ENCODE results near the gene ELK3.

The ELK3 gene

GRCh38 chr12:96166765-96167164, 27.4 kb upstream of the ELK3 start:
- H3K9ac ChIP-seq (ENCODE audit: low read depth, low read length): no peak overlapping the region
- no peak overlapping the region for H3K4me3 ChIP-seq (ENCODE audit: low read length)
- no peaks in the 10 kb centered on the region for H3K27me3 ChIP-seq (ENCODE audit: insufficient read depth, low read length)
- no peak overlapping the region for H3K27ac ChIP-seq (ENCODE audit: low read depth, low read length)
- peaks cover 3% of the 10 kb centered on the region; the same call in 1 of the 2 replicates for H3K4me1 ChIP-seq (ENCODE audit: insufficient read depth, low read length)
- no peaks in the 10 kb centered on the region for H3K9me3 ChIP-seq (ENCODE audit: insufficient read depth, low read depth, low read length)
- 95% methylated on average over 2 of the region's 2 CpGs for WGBS
- no peaks in the 10 kb centered on the region for H3K36me3 ChIP-seq (ENCODE audit: insufficient read depth, low read length)

- H3K4me1 ChIP-seq (ENCODE audit: insufficient read depth, low read length): peaks cover 3% of the 10 kb centered on the region; the same call in 1 of the 2 replicates
- no peaks in the 10 kb centered on the region for H3K27me3 ChIP-seq (ENCODE audit: insufficient read depth, low read length)
- no peaks in the 10 kb centered on the region for H3K9me3 ChIP-seq (ENCODE audit: insufficient read depth, low read depth, low read length)
- H3K36me3 ChIP-seq (ENCODE audit: insufficient read depth, low read length): no peaks in the 10 kb centered on the region
- no peak overlapping the region for H3K27ac ChIP-seq (ENCODE audit: low read depth, low read length)
- no peak overlapping the region for H3K9ac ChIP-seq (ENCODE audit: low read depth, low read length)
- 91% methylated on average over 1 of the region's 1 CpG for WGBS
- H3K4me3 ChIP-seq (ENCODE audit: low read length): no peak overlapping the region
Observed at GRCh38 chr12:96167492-96167891, 26.7 kb upstream of the ELK3 start.

- no peaks in the 10 kb centered on the region for H3K9me3 ChIP-seq (ENCODE audit: insufficient read depth, low read depth, low read length)
- H3K36me3 ChIP-seq (ENCODE audit: insufficient read depth, low read length): no peaks in the 10 kb centered on the region
- no peak overlapping the region for H3K4me3 ChIP-seq (ENCODE audit: low read length)
- H3K27me3 ChIP-seq (ENCODE audit: insufficient read depth, low read length): no peaks in the 10 kb centered on the region
- 93% methylated on average over 9 of the region's 9 CpGs for WGBS
- H3K27ac ChIP-seq (ENCODE audit: low read depth, low read length): no peak overlapping the region
- H3K4me1 ChIP-seq (ENCODE audit: insufficient read depth, low read length): no peaks in the 10 kb centered on the region
- no peak overlapping the region for H3K9ac ChIP-seq (ENCODE audit: low read depth, low read length)
Observed at GRCh38 chr12:96170328-96170727, 23.8 kb upstream of the ELK3 start.

- Histone ChIP-seq H3K36me3 (ENCODE audit: insufficient read depth, low read length) (no peaks in the 10 kb centered on the region), H3K9me3 (ENCODE audit: insufficient read depth, low read depth, low read length) (no peaks in the 10 kb centered on the region), H3K4me3 (ENCODE audit: low read length) (no peak overlapping the region), H3K27me3 (ENCODE audit: insufficient read depth, low read length) (no peaks in the 10 kb centered on the region), H3K9ac (ENCODE audit: low read depth, low read length) (no peak overlapping the region), H3K27ac (ENCODE audit: low read depth, low read length) (no peak overlapping the region), H3K4me1 (ENCODE audit: insufficient read depth, low read length) (no peaks in the 10 kb centered on the region)
- 95% methylated on average over 5 of the region's 5 CpGs for WGBS
Observed at GRCh38 chr12:96170762-96171161, 23.4 kb upstream of the ELK3 start.

- H3K27me3 ChIP-seq (ENCODE audit: insufficient read depth, low read length): no peaks in the 10 kb centered on the region
- WGBS: 96% methylated on average over 3 of the region's 3 CpGs
- H3K27ac ChIP-seq (ENCODE audit: low read depth, low read length): no peak overlapping the region
- no peak overlapping the region for H3K4me3 ChIP-seq (ENCODE audit: low read length)
- H3K4me1 ChIP-seq (ENCODE audit: insufficient read depth, low read length): no peaks in the 10 kb centered on the region
- no peak overlapping the region for H3K9ac ChIP-seq (ENCODE audit: low read depth, low read length)
- 0 out of 2 replicates have a peak, but pooled peaks cover 5% of the 10 kb centered on the region for H3K9me3 ChIP-seq (ENCODE audit: insufficient read depth, low read depth, low read length)
- no peaks in the 10 kb centered on the region for H3K36me3 ChIP-seq (ENCODE audit: insufficient read depth, low read length)
Observed at GRCh38 chr12:96171905-96172304, 22.3 kb upstream of the ELK3 start.

- H3K9me3 ChIP-seq (ENCODE audit: insufficient read depth, low read depth, low read length): 0 out of 2 replicates have a peak, but pooled peaks cover 5% of the 10 kb centered on the region
- WGBS: 90% methylated on average over 4 of the region's 4 CpGs
- no peaks in the 10 kb centered on the region for H3K4me1 ChIP-seq (ENCODE audit: insufficient read depth, low read length)
- no peaks in the 10 kb centered on the region for H3K36me3 ChIP-seq (ENCODE audit: insufficient read depth, low read length)
- H3K9ac ChIP-seq (ENCODE audit: low read depth, low read length): no peak overlapping the region
- H3K27me3 ChIP-seq (ENCODE audit: insufficient read depth, low read length): no peaks in the 10 kb centered on the region
- no peak overlapping the region for H3K4me3 ChIP-seq (ENCODE audit: low read length)
- no peak overlapping the region for H3K27ac ChIP-seq (ENCODE audit: low read depth, low read length)
Observed at GRCh38 chr12:96172981-96173380, 21.2 kb upstream of the ELK3 start.

GRCh38 chr12:96176575-96176974, 17.6 kb upstream of the ELK3 start:
- Histone ChIP-seq H3K27me3 (ENCODE audit: insufficient read depth, low read length) (no peaks in the 10 kb centered on the region), H3K36me3 (ENCODE audit: insufficient read depth, low read length) (no peaks in the 10 kb centered on the region), H3K4me3 (ENCODE audit: low read length) (no peak overlapping the region), H3K4me1 (ENCODE audit: insufficient read depth, low read length) (no peaks in the 10 kb centered on the region), H3K9ac (ENCODE audit: low read depth, low read length) (no peak overlapping the region), H3K9me3 (ENCODE audit: insufficient read depth, low read depth, low read length) (0 out of 2 replicates have a peak, but pooled peaks cover 5% of the 10 kb centered on the region), H3K27ac (ENCODE audit: low read depth, low read length) (no peak overlapping the region)
- 100% methylated on average over 1 of the region's 1 CpG for WGBS

- H3K27ac ChIP-seq (ENCODE audit: low read depth, low read length): no peak overlapping the region
- WGBS: 93% methylated on average over 1 of the region's 1 CpG
Observed at GRCh38 chr12:96177013-96177412, 17.2 kb upstream of the ELK3 start.

GRCh38 chr12:96183734-96184370, 10.3 kb upstream of the ELK3 start:
- Histone ChIP-seq H3K9ac (ENCODE audit: low read depth, low read length) (no peak overlapping the region), H3K4me3 (ENCODE audit: low read length) (no peak overlapping the region), H3K9me3 (ENCODE audit: insufficient read depth, low read depth, low read length) (no peaks in the 10 kb centered on the region), H3K27ac (ENCODE audit: low read depth, low read length) (no peak overlapping the region), H3K36me3 (ENCODE audit: insufficient read depth, low read length) (no peaks in the 10 kb centered on the region), H3K4me1 (ENCODE audit: insufficient read depth, low read length) (no peaks in the 10 kb centered on the region), H3K27me3 (ENCODE audit: insufficient read depth, low read length) (no peaks in the 10 kb centered on the region)
- WGBS: 92% methylated on average over 4 of the region's 4 CpGs

More at GRCh38 chr12:96177013-96177412, 17.2 kb upstream of the ELK3 start:
- Histone ChIP-seq H3K36me3 (ENCODE audit: insufficient read depth, low read length) (no peaks in the 10 kb centered on the region), H3K9ac (ENCODE audit: low read depth, low read length) (no peak overlapping the region), H3K9me3 (ENCODE audit: insufficient read depth, low read depth, low read length) (0 out of 2 replicates have a peak, but pooled peaks cover 5% of the 10 kb centered on the region), H3K27me3 (ENCODE audit: insufficient read depth, low read length) (no peaks in the 10 kb centered on the region), H3K4me1 (ENCODE audit: insufficient read depth, low read length) (no peaks in the 10 kb centered on the region), H3K4me3 (ENCODE audit: low read length) (no peak overlapping the region)

GRCh38 chr12:96185914-96186313, 8.3 kb upstream of the ELK3 start:
- H3K27me3 ChIP-seq (ENCODE audit: insufficient read depth, low read length): no peaks in the 10 kb centered on the region
- no peaks in the 10 kb centered on the region for H3K4me1 ChIP-seq (ENCODE audit: insufficient read depth, low read length)
- no peak overlapping the region for H3K4me3 ChIP-seq (ENCODE audit: low read length)
- WGBS: 84% methylated on average over 4 of the region's 4 CpGs
- H3K9me3 ChIP-seq (ENCODE audit: insufficient read depth, low read depth, low read length): no peaks in the 10 kb centered on the region
- H3K36me3 ChIP-seq (ENCODE audit: insufficient read depth, low read length): no peaks in the 10 kb centered on the region
- H3K27ac ChIP-seq (ENCODE audit: low read depth, low read length): no peak overlapping the region
- no peak overlapping the region for H3K9ac ChIP-seq (ENCODE audit: low read depth, low read length)

GRCh38 chr12:96186607-96187301, 7.4 kb upstream of the ELK3 start:
- no peak overlapping the region for H3K4me3 ChIP-seq (ENCODE audit: low read length)
- H3K9me3 ChIP-seq (ENCODE audit: insufficient read depth, low read depth, low read length): no peaks in the 10 kb centered on the region
- WGBS: 84% methylated on average over 7 of the region's 10 CpGs
- no peak overlapping the region for H3K9ac ChIP-seq (ENCODE audit: low read depth, low read length)
- H3K27me3 ChIP-seq (ENCODE audit: insufficient read depth, low read length): no peaks in the 10 kb centered on the region
- H3K27ac ChIP-seq (ENCODE audit: low read depth, low read length): no peak overlapping the region
- H3K36me3 ChIP-seq (ENCODE audit: insufficient read depth, low read length): no peaks in the 10 kb centered on the region
- H3K4me1 ChIP-seq (ENCODE audit: insufficient read depth, low read length): no peaks in the 10 kb centered on the region
